ENCODE measurements around the gene GZF1. TPM values are rescaled to one million over a fixed set of nuclear protein-coding genes. Genes with fewer than 3 reads are reported as not detected.

The GZF1 gene
- total RNA-seq, 1 donor from 2014 or later: 16.3 TPM

GRCh38 chr20:23374441-23374840, 12.5 kb downstream of the GZF1 start:
- no peak overlapping the region for H3K9ac ChIP-seq (ENCODE audit: low read length)
- DNase-seq (ENCODE audit: low read depth) (no peak), FAIRE-seq (no peak)
- H3K4me1 ChIP-seq (ENCODE audit: insufficient read depth, low read length): no peaks in the 10 kb centered on the region
- peaks cover 45% of the 10 kb centered on the region for H3K36me3 ChIP-seq (ENCODE audit: insufficient read depth, low read length)
- H3K27ac Mint-ChIP-seq (ENCODE audit: unreplicated experiment): no peak overlapping the region
- no peaks in the 10 kb centered on the region for H3K4me1 Mint-ChIP-seq (ENCODE audit: low read depth, unreplicated experiment)
- H3K4me3 ChIP-seq (ENCODE audit: insufficient read depth, low read depth, low read length): no peak overlapping the region
- peaks cover 13% of the 10 kb centered on the region for H3K79me2 ChIP-seq (ENCODE audit: insufficient read depth, low read length)
- TF ChIP-seq EZH2 (IDR thresholded peaks at IDR 0.05; ENCODE audit: insufficient read depth, low read length): no peak
- TF ChIP-seq CTCF (IDR thresholded peaks at IDR 0.05; ENCODE audit: insufficient read depth, low read depth, low read length): no peak
- H4K20me1 ChIP-seq (ENCODE audit: insufficient read depth, low read length): peaks cover 20% of the 10 kb centered on the region
- H3K27ac ChIP-seq (ENCODE audit: low read depth, low read length): no peak overlapping the region
- no peaks in the 10 kb centered on the region for H3K27me3 ChIP-seq (ENCODE audit: insufficient read depth, low read length)
- H3K27me3 Mint-ChIP-seq (ENCODE audit: low read depth, unreplicated experiment): no peaks in the 10 kb centered on the region
- no peak overlapping the region for H2AFZ ChIP-seq (ENCODE audit: low read depth, low read length)
- peaks cover 2% of the 10 kb centered on the region for H3K9me3 Mint-ChIP-seq (ENCODE audit: unreplicated experiment)
- no peak overlapping the region for H3K4me3 Mint-ChIP-seq (ENCODE audit: unreplicated experiment)
- no peak overlapping the region for H3K4me2 ChIP-seq (ENCODE audit: low read length)
- H3K36me3 Mint-ChIP-seq (ENCODE audit: low read depth, unreplicated experiment): peaks cover 32% of the 10 kb centered on the region
- no peaks in the 10 kb centered on the region for H3K9me3 ChIP-seq (ENCODE audit: insufficient read depth, low read depth, low read length)

DNA sequence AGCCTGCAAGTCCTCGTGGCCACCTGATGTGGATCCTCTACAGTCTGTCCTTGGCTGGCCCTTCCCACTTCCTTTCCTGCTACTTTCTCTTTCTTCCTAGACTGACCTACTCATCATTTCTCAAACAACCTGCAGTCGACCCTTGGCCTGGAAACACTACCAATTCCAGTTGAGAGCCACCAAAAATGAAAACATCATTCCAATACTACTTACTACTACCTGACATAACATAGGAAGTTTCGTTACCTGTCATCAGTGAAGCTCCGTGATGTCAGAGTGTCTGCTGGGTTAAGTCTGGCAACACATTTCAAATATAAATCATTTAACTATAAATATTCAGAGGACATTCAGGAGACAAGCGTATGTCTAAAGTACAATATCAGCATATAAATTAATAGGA, 13.8 kb downstream of the GZF1 start:
- H3K9ac ChIP-seq (ENCODE audit: low read length): no peak overlapping the region
- H4K20me1 ChIP-seq (ENCODE audit: insufficient read depth, low read length): peaks cover 8% of the 10 kb centered on the region
- no peak overlapping the region for H3K27ac ChIP-seq (ENCODE audit: low read depth, low read length)
- no peaks in the 10 kb centered on the region for H3K9me3 ChIP-seq (ENCODE audit: insufficient read depth, low read depth, low read length)
- TF ChIP-seq EZH2 (IDR thresholded peaks at IDR 0.05; ENCODE audit: insufficient read depth, low read length): no peak
- TF ChIP-seq CTCF (IDR thresholded peaks at IDR 0.05; ENCODE audit: insufficient read depth, low read depth, low read length): no peak
- Mint-ChIP-seq H3K9me3 (ENCODE audit: unreplicated experiment) (peaks cover 2% of the 10 kb centered on the region), H3K36me3 (ENCODE audit: low read depth, unreplicated experiment) (peaks cover 32% of the 10 kb centered on the region), H3K27me3 (ENCODE audit: low read depth, unreplicated experiment) (no peaks in the 10 kb centered on the region), H3K4me3 (ENCODE audit: unreplicated experiment) (no peak overlapping the region), H3K27ac (ENCODE audit: unreplicated experiment) (no peak overlapping the region), H3K4me1 (ENCODE audit: low read depth, unreplicated experiment) (no peaks in the 10 kb centered on the region)
- H3K36me3 ChIP-seq (ENCODE audit: insufficient read depth, low read length): peaks cover 38% of the 10 kb centered on the region
- no peak for FAIRE-seq
- no peak overlapping the region for H3K4me2 ChIP-seq (ENCODE audit: low read length)
- H3K27me3 ChIP-seq (ENCODE audit: insufficient read depth, low read length): no peaks in the 10 kb centered on the region
- no peak overlapping the region for H3K4me3 ChIP-seq (ENCODE audit: insufficient read depth, low read depth, low read length)
- no peaks in the 10 kb centered on the region for H3K4me1 ChIP-seq (ENCODE audit: insufficient read depth, low read length)
- no peak overlapping the region for H2AFZ ChIP-seq (ENCODE audit: low read depth, low read length)
- peaks cover 4% of the 10 kb centered on the region for H3K79me2 ChIP-seq (ENCODE audit: insufficient read depth, low read length)
- DNase-seq (ENCODE audit: low read depth): no peak

GRCh38 chr20:23379772-23380171, 17.8 kb downstream of the GZF1 start:
- FAIRE-seq: no peak

More at GRCh38 chr20:23379772-23380171, 17.8 kb downstream of the GZF1 start:
- no peaks in the 10 kb centered on the region for H3K27me3 Mint-ChIP-seq (ENCODE audit: low read depth, unreplicated experiment)
- Histone ChIP-seq H3K9me3 (ENCODE audit: insufficient read depth, low read depth, low read length) (no peaks in the 10 kb centered on the region), H3K36me3 (ENCODE audit: insufficient read depth, low read length) (peaks cover 20% of the 10 kb centered on the region), H3K27me3 (ENCODE audit: insufficient read depth, low read length) (no peaks in the 10 kb centered on the region), H3K9ac (ENCODE audit: low read length) (no peak overlapping the region), H3K27ac (ENCODE audit: low read depth, low read length) (no peak overlapping the region), H4K20me1 (ENCODE audit: insufficient read depth, low read length) (no peaks in the 10 kb centered on the region), H3K4me1 (ENCODE audit: insufficient read depth, low read length) (no peaks in the 10 kb centered on the region), H2AFZ (ENCODE audit: low read depth, low read length) (no peak overlapping the region), H3K4me3 (ENCODE audit: insufficient read depth, low read depth, low read length) (no peak overlapping the region), H3K79me2 (ENCODE audit: insufficient read depth, low read length) (peaks cover 8% of the 10 kb centered on the region), H3K4me2 (ENCODE audit: low read length) (no peak overlapping the region)
- peaks cover 4% of the 10 kb centered on the region for H3K9me3 Mint-ChIP-seq (ENCODE audit: unreplicated experiment)
- H3K4me1 Mint-ChIP-seq (ENCODE audit: low read depth, unreplicated experiment): no peaks in the 10 kb centered on the region
- no peak overlapping the region for H3K4me3 Mint-ChIP-seq (ENCODE audit: unreplicated experiment)
- no peak overlapping the region for H3K27ac Mint-ChIP-seq (ENCODE audit: unreplicated experiment)
- DNase-seq (ENCODE audit: low read depth): no peak
- peaks cover 28% of the 10 kb centered on the region for H3K36me3 Mint-ChIP-seq (ENCODE audit: low read depth, unreplicated experiment)
- no peak for TF ChIP-seq EZH2 (IDR thresholded peaks at IDR 0.05; ENCODE audit: insufficient read depth, low read length)

All from astrocyte (in vitro differentiated cells and primary cell).